ENCODE data around the gene ADGRG3. TPM values are rescaled to one million over a fixed set of nuclear protein-coding genes. Genes with fewer than 3 reads are reported as not detected.

Gene ADGRG3
- total RNA-seq (2014; rRNA removed; shearing (Covaris generic)) = not detected in 2 replicates

GRCh38 chr16:57668263-57668571, at the start of gene ADGRG3:
Gene ADGRG3, plus strand, starts transcription at chr16:57668306. Its CDS starts 42 bp downstream, at chr16:57668348.
- no peak within 1 kb of the TSS for H3K4me3 ChIP-seq
- no peak for DNase-seq (ENCODE audit: low read depth in 1 of 2, low spot score in 2 of 2)
- H3K9me3 ChIP-seq (replicated peaks) = no peaks in the 10 kb centered on the region
- H3K4me1 ChIP-seq (replicated peaks) = peaks cover 11% of the 10 kb centered on the region; the same call in 1 of the 2 replicates
- H3K36me3 ChIP-seq = no peaks in the 10 kb centered on the region
- H3K27ac ChIP-seq = no peak within 1 kb of the TSS
- H3K27me3 ChIP-seq (replicated peaks) = no peaks in the 10 kb centered on the region; the same call in 1 of the 2 replicates

GRCh38 chr16:57619133-57619605, 48.9 kb upstream of the ADGRG3 start:
- Histone ChIP-seq H3K4me1 (replicated peaks) (0 out of 2 replicates have a peak, but pooled peaks cover 4% of the 10 kb centered on the region), H3K36me3 (no peaks in the 10 kb centered on the region), H3K27me3 (replicated peaks) (no peaks in the 10 kb centered on the region), H3K27ac (no peak overlapping the region), H3K9me3 (replicated peaks) (no peaks in the 10 kb centered on the region), H3K4me3 (no peak overlapping the region)
- DNase-seq (ENCODE audit: low read depth in 1 of 2, low spot score in 2 of 2) = no peak

GRCh38 chr16:57619606-57620334, 48.3 kb upstream of the ADGRG3 start:
- H3K9me3 ChIP-seq (replicated peaks) = no peaks in the 10 kb centered on the region
- H3K36me3 ChIP-seq = no peaks in the 10 kb centered on the region
- 0 out of 2 replicates have a peak, but pooled peaks cover 4% of the 10 kb centered on the region for H3K4me1 ChIP-seq (replicated peaks)
- no peak overlapping the region for H3K27ac ChIP-seq
- no peak for DNase-seq (ENCODE audit: low read depth in 1 of 2, low spot score in 2 of 2)
- H3K4me3 ChIP-seq = no peak overlapping the region
- no peaks in the 10 kb centered on the region for H3K27me3 ChIP-seq (replicated peaks)

DNA sequence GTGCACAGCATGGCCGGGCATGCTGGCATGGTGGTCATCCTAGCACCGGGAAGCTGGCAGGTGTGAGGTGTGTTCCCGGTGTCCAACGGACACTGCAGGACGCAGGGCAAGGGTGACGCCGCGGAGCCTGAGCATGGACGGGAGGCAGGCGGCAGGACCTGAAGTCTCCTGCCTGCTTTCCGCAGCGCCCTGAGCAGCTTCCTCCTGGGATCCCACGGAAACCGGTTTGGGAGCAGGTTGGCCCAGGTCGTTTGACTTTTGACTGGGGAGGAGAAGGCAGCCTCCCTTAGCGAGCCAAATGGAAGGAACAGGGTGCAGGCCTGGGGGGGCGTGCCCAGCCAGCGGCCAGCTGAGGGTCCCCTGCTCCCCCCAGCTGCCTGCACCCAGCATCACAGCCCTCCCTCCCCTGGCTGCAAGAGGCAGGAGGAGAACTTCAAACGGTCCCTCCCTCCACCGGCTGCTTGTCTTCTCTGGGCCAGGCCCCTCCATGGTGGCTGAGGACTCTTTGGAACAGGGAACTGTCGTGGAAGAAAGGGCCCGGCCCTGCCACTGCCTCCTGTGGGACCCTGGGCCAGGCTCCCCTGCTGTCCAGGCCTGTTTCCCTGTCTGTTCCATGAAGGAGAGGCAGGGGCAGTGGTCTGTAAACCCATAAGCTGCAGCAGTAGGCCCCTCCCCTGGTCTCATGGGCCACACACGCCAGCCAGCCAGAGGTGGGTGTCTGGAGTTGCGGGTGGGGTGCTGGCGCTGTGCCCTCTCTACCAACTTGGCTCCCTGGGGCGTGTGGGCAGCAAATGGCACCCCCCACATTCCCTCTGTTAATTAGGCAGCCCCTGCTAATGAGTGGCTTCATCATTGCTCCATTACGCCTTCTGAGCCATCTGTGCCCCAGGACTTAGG, 47.5 kb upstream of the ADGRG3 start:
- no peak overlapping the region for H3K27ac ChIP-seq
- no peaks in the 10 kb centered on the region for H3K27me3 ChIP-seq (replicated peaks)
- no peak overlapping the region for H3K4me3 ChIP-seq
- no peak for DNase-seq (ENCODE audit: low read depth in 1 of 2, low spot score in 2 of 2)
- H3K9me3 ChIP-seq (replicated peaks) = no peaks in the 10 kb centered on the region
- no peaks in the 10 kb centered on the region for H3K36me3 ChIP-seq
- 0 out of 2 replicates have a peak, but pooled peaks cover 4% of the 10 kb centered on the region for H3K4me1 ChIP-seq (replicated peaks)

GRCh38 chr16:57621521-57622271, 46.4 kb upstream of the ADGRG3 start:
- Histone ChIP-seq H3K9me3 (replicated peaks) (no peaks in the 10 kb centered on the region), H3K27me3 (replicated peaks) (no peaks in the 10 kb centered on the region), H3K4me1 (replicated peaks) (0 out of 2 replicates have a peak, but pooled peaks cover 4% of the 10 kb centered on the region), H3K4me3 (no peak overlapping the region), H3K27ac (no peak overlapping the region), H3K36me3 (no peaks in the 10 kb centered on the region)
- no peak for DNase-seq (ENCODE audit: low read depth in 1 of 2, low spot score in 2 of 2)

DNA sequence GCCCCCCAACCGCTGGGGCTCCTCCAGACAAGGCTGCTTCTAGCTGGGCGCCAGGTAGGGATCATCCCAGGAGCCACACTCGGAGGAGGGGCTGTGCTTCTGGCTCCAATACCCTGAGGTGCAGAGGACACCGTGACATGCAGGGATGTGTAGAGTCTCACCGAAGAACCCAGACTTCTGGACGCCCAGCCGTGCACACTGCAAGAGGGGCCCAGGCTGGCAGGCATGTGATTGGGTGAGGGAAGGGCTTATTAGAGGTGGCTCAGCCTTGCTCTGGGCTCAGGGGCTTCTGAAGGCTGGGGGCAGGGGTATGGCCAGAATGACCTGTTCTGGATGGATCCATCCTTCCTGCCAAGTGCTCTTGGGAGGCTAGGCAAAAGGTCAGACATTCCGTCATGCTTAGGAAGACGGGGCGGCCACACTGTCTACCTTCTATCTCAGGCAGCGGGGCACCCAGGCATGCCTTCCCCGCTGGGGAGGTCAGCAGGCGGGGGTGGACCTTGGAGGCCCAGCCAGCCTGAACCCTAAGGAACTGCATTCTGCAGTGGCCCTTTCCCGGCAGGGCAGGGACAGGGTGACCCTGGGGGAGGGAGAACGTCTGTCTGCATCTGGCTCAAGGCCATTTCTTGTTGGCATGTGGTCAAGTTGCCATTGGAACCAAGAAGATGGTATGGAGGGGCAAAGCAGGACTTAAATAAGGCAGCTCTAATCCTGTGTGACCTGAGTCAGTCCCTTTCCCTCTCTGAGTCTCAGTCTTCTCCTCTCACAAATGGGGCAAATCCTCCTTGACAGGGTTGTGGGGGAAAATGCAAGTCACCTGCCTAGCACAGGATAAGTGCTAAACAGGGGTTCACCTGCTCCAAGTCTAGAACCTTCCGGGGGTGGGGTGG, 45.5 kb upstream of the ADGRG3 start:
- Histone ChIP-seq H3K9me3 (replicated peaks) (no peaks in the 10 kb centered on the region), H3K4me3 (no peak overlapping the region), H3K36me3 (no peaks in the 10 kb centered on the region), H3K27ac (no peak overlapping the region), H3K4me1 (replicated peaks) (peaks cover 11% of the 10 kb centered on the region), H3K27me3 (replicated peaks) (no peaks in the 10 kb centered on the region)
- no peak for DNase-seq (ENCODE audit: low read depth in 1 of 2, low spot score in 2 of 2)

GRCh38 chr16:57623251-57624043, 44.7 kb upstream of the ADGRG3 start:
- no peak for DNase-seq (ENCODE audit: low read depth in 1 of 2, low spot score in 2 of 2)
- Histone ChIP-seq H3K4me3 (no peak overlapping the region), H3K9me3 (replicated peaks) (no peaks in the 10 kb centered on the region), H3K27me3 (replicated peaks) (no peaks in the 10 kb centered on the region), H3K4me1 (replicated peaks) (peaks cover 19% of the 10 kb centered on the region), H3K27ac (no peak overlapping the region), H3K36me3 (no peaks in the 10 kb centered on the region)

- no peak for DNase-seq (ENCODE audit: low read depth in 1 of 2, low spot score in 2 of 2)
- no peaks in the 10 kb centered on the region for H3K9me3 ChIP-seq (replicated peaks)
These were observed 43.9 kb upstream of the ADGRG3 start for GRCh38 chr16:57624044-57624688.

GRCh38 chr16:57624806-57625500, 43.2 kb upstream of the ADGRG3 start:
- Histone ChIP-seq H3K27me3 (replicated peaks) (no peaks in the 10 kb centered on the region), H3K9me3 (replicated peaks) (no peaks in the 10 kb centered on the region), H3K27ac (no peak overlapping the region), H3K36me3 (no peaks in the 10 kb centered on the region), H3K4me3 (no peak overlapping the region), H3K4me1 (replicated peaks) (peaks cover 25% of the 10 kb centered on the region)
- no peak for DNase-seq (ENCODE audit: low read depth in 1 of 2, low spot score in 2 of 2)

More at GRCh38 chr16:57624044-57624688, 43.9 kb upstream of the ADGRG3 start:
- Histone ChIP-seq H3K4me1 (replicated peaks) (peaks cover 25% of the 10 kb centered on the region), H3K4me3 (no peak overlapping the region), H3K36me3 (no peaks in the 10 kb centered on the region), H3K27ac (no peak overlapping the region), H3K27me3 (replicated peaks) (no peaks in the 10 kb centered on the region)

- Histone ChIP-seq H3K4me1 (replicated peaks) (peaks cover 25% of the 10 kb centered on the region), H3K9me3 (replicated peaks) (no peaks in the 10 kb centered on the region), H3K4me3 (no peak overlapping the region), H3K27me3 (replicated peaks) (no peaks in the 10 kb centered on the region), H3K36me3 (no peaks in the 10 kb centered on the region), H3K27ac (no peak overlapping the region)
- DNase-seq (ENCODE audit: low read depth in 1 of 2, low spot score in 2 of 2) = no peak
These were observed 41.5 kb upstream of the ADGRG3 start for GRCh38 chr16:57626420-57627170.
